Activated naive CD4-positive, alpha-beta T cell treated with anti-CD3 and anti-CD28 coated beads for 36 hours (primary cell): ENCODE results near the gene USP20. TPM values are rescaled to one million over a fixed set of nuclear protein-coding genes. Genes with fewer than 3 reads are reported as not detected.

Source experiments
- CTCF ChIA-PET: fragments of 350-600 bp; sonication (Branson Sonifier 250); formaldehyde crosslinking; loops from one replicate; lab custom pipeline; 2021; ENCODE audit warnings: antibody characterized with exemption; lab: Charles Lee
- DNase-seq: peaks from one replicate; pipeline ENCODE4 v3.0.0-alpha.2; 2020
- H3K27ac Mint-ChIP-seq: one replicate; pipeline ENCODE4 v1.8.0; 2021; ENCODE audit warnings: mild to moderate bottlenecking, mixed read lengths
- H3K27me3 Mint-ChIP-seq: one replicate; pipeline ENCODE4 v1.8.0; 2021; ENCODE audit warnings: low read depth, mixed read lengths
- H3K36me3 Mint-ChIP-seq: one replicate; pipeline ENCODE4 v1.8.0; 2021; ENCODE audit warnings: low read depth, mixed read lengths
- H3K4me1 Mint-ChIP-seq: one replicate; pipeline ENCODE4 v1.8.0; 2021; ENCODE audit warnings: low read depth, mixed read lengths
- H3K4me3 Mint-ChIP-seq: one replicate; pipeline ENCODE4 v1.8.0; 2021; ENCODE audit warnings: mild to moderate bottlenecking, moderate library complexity, mixed read lengths
- H3K9me3 Mint-ChIP-seq: one replicate; pipeline ENCODE4 v1.8.0; 2021; ENCODE audit warnings: mixed read lengths
- intact Hi-C: fragments of 100-400 bp; cut with micrococcal nuclease; formaldehyde crosslinking; loops from one replicate; pipeline ENCODE4 v1.15.1; 2023
- total RNA-seq, 2 experiments: library from RNA; stranded (reverse); gene quantifications; one replicate each; pipeline ENCODE4 v1.2.3, GENCODE V29; 2021

USP20 gene
- total RNA-seq, 2 experiments from 2014 or later, result 54.7 to 54.9 TPM

GRCh38 chr9:129810116-129810515 lies 25.1 kb upstream of the USP20 start:
- Mint-ChIP-seq H3K27me3 (no peaks in the 10 kb centered on the region), H3K4me3 (no peak overlapping the region), H3K9me3 (no peaks in the 10 kb centered on the region), H3K27ac (peak overlapping the region; percentile 18), H3K4me1 (peaks cover 22% of the 10 kb centered on the region), H3K36me3 (peaks cover 42% of the 10 kb centered on the region)
- CTCF ChIA-PET, result no interaction called here
- DNase-seq, result no peak
- intact Hi-C loops, result no loop called here

DNA sequence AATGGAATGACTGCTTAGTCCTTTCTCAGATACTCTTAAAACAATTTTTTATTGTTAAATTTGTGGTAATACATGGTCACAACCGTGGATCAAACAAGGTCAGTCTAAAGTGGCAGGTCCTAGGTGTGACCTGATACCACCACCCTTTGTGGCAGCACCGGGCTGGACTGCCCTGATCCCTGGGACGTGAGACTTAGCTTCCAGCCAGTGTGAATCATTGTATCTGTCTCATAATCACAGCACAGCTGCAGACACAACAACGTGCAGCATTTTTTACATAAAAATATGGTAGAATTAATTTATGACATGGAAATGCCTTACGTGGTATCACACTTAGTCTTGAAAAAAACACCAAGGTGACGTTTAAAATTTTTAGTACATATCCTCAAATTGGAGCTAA lies 24.5 kb upstream of the USP20 start:
- Mint-ChIP-seq H3K9me3 (no peaks in the 10 kb centered on the region), H3K36me3 (peaks cover 43% of the 10 kb centered on the region), H3K4me3 (no peak overlapping the region), H3K27ac (no peak overlapping the region), H3K27me3 (no peaks in the 10 kb centered on the region), H3K4me1 (peaks cover 16% of the 10 kb centered on the region)
- no peak for DNase-seq
- intact Hi-C loops, result no loop called here
- CTCF ChIA-PET, result interaction anchor here (1.0 kb wide), 1 partner anchor 425 kb away, joined by 3 read pairs; no protein-coding TSS in a partner anchor

DNA sequence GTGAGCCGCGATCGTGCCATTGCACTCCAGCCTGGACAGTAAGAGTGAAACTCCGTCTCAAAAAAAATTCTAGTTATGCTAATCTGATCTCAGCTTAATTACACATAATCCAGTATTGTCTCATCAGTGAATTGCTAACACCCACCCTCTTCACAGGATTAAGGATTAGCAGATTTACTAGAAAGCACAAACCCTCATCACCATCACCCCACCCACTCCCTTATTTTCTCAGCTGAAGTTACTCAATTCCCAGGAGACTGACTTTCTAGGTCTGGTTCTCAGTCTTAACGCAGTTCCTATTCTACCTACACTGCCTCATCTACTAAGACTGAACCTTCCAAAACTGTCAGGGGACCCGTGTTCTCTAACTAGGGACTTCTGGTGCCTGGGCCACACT lies 23.3 kb upstream of the USP20 start:
- no peak overlapping the region for H3K4me3 Mint-ChIP-seq
- H3K36me3 Mint-ChIP-seq, result peaks cover 44% of the 10 kb centered on the region
- no peaks in the 10 kb centered on the region for H3K9me3 Mint-ChIP-seq
- peaks cover 8% of the 10 kb centered on the region for H3K4me1 Mint-ChIP-seq
- no peak for DNase-seq
- H3K27me3 Mint-ChIP-seq, result no peaks in the 10 kb centered on the region
- peak overlapping the region; percentile 5 for H3K27ac Mint-ChIP-seq
- CTCF ChIA-PET, result interaction anchor here (1.0 to 1.5 kb wide), 2 partner anchors 22 to 424 kb away, joined by 3 to 4 read pairs; no protein-coding TSS in a partner anchor
- intact Hi-C loops, result no loop called here

GRCh38 chr9:129812385-129812784 lies 22.9 kb upstream of the USP20 start:
- no peaks in the 10 kb centered on the region for H3K9me3 Mint-ChIP-seq
- intact Hi-C loops, result no loop called here
- H3K4me1 Mint-ChIP-seq, result peaks cover 8% of the 10 kb centered on the region
- CTCF ChIA-PET, result interaction anchor here (1.5 kb wide), 1 partner anchor 22 kb away, joined by 4 read pairs; no protein-coding TSS in a partner anchor
- no peak for DNase-seq
- H3K36me3 Mint-ChIP-seq, result peaks cover 40% of the 10 kb centered on the region
- no peaks in the 10 kb centered on the region for H3K27me3 Mint-ChIP-seq
- no peak overlapping the region for H3K4me3 Mint-ChIP-seq
- H3K27ac Mint-ChIP-seq, result no peak overlapping the region

DNA sequence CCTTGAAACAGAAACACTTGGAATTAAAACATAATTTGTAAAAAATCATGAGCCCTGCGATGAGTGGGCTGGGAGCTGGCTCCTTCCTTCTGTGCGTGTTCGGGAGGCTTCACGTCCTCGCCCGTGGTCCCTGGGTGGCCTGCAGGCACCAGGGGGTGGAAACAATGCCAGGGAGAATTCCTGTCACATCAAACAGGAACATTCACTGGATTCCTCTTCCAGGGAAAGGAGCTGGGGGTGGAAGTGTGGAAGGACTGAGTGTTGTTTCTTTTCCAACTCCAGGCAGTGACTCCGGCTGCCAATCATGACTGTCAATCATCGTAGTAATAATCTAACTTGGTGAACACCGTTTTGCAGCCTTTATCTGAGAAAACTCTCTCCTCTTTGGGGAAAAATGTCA lies 21.6 kb upstream of the USP20 start:
- H3K27me3 Mint-ChIP-seq, result no peaks in the 10 kb centered on the region
- CTCF ChIA-PET, result no interaction called here
- no peak overlapping the region for H3K4me3 Mint-ChIP-seq
- DNase-seq, result no peak
- H3K4me1 Mint-ChIP-seq, result peaks cover 8% of the 10 kb centered on the region
- H3K36me3 Mint-ChIP-seq, result peaks cover 42% of the 10 kb centered on the region
- intact Hi-C loops, result no loop called here
- no peaks in the 10 kb centered on the region for H3K9me3 Mint-ChIP-seq
- no peak overlapping the region for H3K27ac Mint-ChIP-seq

- H3K27me3 Mint-ChIP-seq, result no peaks in the 10 kb centered on the region
- CTCF ChIA-PET, result no interaction called here
- no peak overlapping the region for H3K4me3 Mint-ChIP-seq
- H3K27ac Mint-ChIP-seq, result peak overlapping the region; percentile 69
- H3K36me3 Mint-ChIP-seq, result peaks cover 39% of the 10 kb centered on the region
- H3K4me1 Mint-ChIP-seq, result peaks cover 11% of the 10 kb centered on the region
- DNase-seq, result no peak
- intact Hi-C loops, result no loop called here
- H3K9me3 Mint-ChIP-seq, result no peaks in the 10 kb centered on the region
These were observed 20.6 kb upstream of the USP20 start for GRCh38 chr9:129814432-129815223.

- CTCF ChIA-PET, result no interaction called here
- Mint-ChIP-seq H3K4me3 (no peak overlapping the region), H3K9me3 (no peaks in the 10 kb centered on the region), H3K27me3 (no peaks in the 10 kb centered on the region), H3K4me1 (peaks cover 11% of the 10 kb centered on the region), H3K27ac (no peak overlapping the region), H3K36me3 (peaks cover 33% of the 10 kb centered on the region)
- intact Hi-C loops, result no loop called here
- no peak for DNase-seq
These were observed 20.0 kb upstream of the USP20 start for GRCh38 chr9:129815278-129815677.

- no peak for DNase-seq
- Mint-ChIP-seq H3K4me1 (peaks cover 8% of the 10 kb centered on the region), H3K9me3 (no peaks in the 10 kb centered on the region), H3K27ac (no peak overlapping the region), H3K4me3 (no peak overlapping the region), H3K36me3 (peaks cover 27% of the 10 kb centered on the region), H3K27me3 (no peaks in the 10 kb centered on the region)
- CTCF ChIA-PET, result interaction anchor here (1.0 to 1.1 kb wide), 2 partner anchors 20 to 282 kb away, joined by 3 to 4 read pairs; no protein-coding TSS in a partner anchor
- intact Hi-C loops, result no loop called here
These were observed 18.5 kb upstream of the USP20 start for GRCh38 chr9:129816501-129817435.

- Mint-ChIP-seq H3K27ac (peak overlapping the region; percentile 74), H3K4me3 (peak overlapping the region; percentile 79), H3K4me1 (peaks cover 15% of the 10 kb centered on the region), H3K9me3 (no peaks in the 10 kb centered on the region), H3K27me3 (no peaks in the 10 kb centered on the region), H3K36me3 (peaks cover 20% of the 10 kb centered on the region)
- peak; percentile 54 for DNase-seq
- CTCF ChIA-PET, result no interaction called here
- intact Hi-C loops, result loop anchor here (5.0 to 10.0 kb wide), 3 partner anchors 44 to 1478 kb away; partner anchors contain the start of gene SLC27A4
These were observed 12.2 kb upstream of the USP20 start for GRCh38 chr9:129822898-129823541.

- intact Hi-C loops, result loop anchor here (5.0 to 10.0 kb wide), 3 partner anchors 44 to 1479 kb away; partner anchors contain the start of gene SLC27A4
- Mint-ChIP-seq H3K27me3 (no peaks in the 10 kb centered on the region), H3K4me1 (peaks cover 15% of the 10 kb centered on the region), H3K9me3 (no peaks in the 10 kb centered on the region), H3K36me3 (peaks cover 21% of the 10 kb centered on the region), H3K4me3 (peak overlapping the region; percentile 79), H3K27ac (peak overlapping the region; percentile 74)
- DNase-seq, result peak; percentile 19
- CTCF ChIA-PET, result no interaction called here
These were observed 11.7 kb upstream of the USP20 start for GRCh38 chr9:129823542-129823934.

- CTCF ChIA-PET, result no interaction called here
- Mint-ChIP-seq H3K4me3 (peak within 1 kb of the TSS; percentile 79), H3K27me3 (no peaks in the 10 kb centered on the region), H3K4me1 (peaks cover 13% of the 10 kb centered on the region), H3K27ac (peak within 1 kb of the TSS; percentile 77), H3K9me3 (no peaks in the 10 kb centered on the region), H3K36me3 (peaks cover 15% of the 10 kb centered on the region)
- peak; percentile 96 for DNase-seq
- intact Hi-C loops, result loop anchor here (1.0 to 10.0 kb wide), 4 partner anchors 11 to 1479 kb away; partner anchors contain the start of genes C9orf78, SLC27A4 and USP20
These were observed 11.2 kb upstream of the USP20 start, which contains the start of gene TOR1A for GRCh38 chr9:129823935-129824601. Gene TOR1A, minus strand, starts transcription at chr9:129824136. Its CDS starts 51 bp downstream, at chr9:129824085.
